ENCODE measurements around the gene LGALS12.

Gene LGALS12

GRCh38 chr11:63505857-63506528 is at the start of gene LGALS12:
LGALS12 (plus strand) TSS chr11:63506084; CDS start chr11:63506459, 375 bp downstream.
- DNase-seq (ENCODE audit: low read depth): no peak

GRCh38 chr11:63459586-63459985 is 46.3 kb upstream of the LGALS12 start:
- no peak for DNase-seq (ENCODE audit: low read depth)

- no peak for DNase-seq (ENCODE audit: low read depth)
Observed at GRCh38 chr11:63462137-63462536, 43.7 kb upstream of the LGALS12 start.

DNA sequence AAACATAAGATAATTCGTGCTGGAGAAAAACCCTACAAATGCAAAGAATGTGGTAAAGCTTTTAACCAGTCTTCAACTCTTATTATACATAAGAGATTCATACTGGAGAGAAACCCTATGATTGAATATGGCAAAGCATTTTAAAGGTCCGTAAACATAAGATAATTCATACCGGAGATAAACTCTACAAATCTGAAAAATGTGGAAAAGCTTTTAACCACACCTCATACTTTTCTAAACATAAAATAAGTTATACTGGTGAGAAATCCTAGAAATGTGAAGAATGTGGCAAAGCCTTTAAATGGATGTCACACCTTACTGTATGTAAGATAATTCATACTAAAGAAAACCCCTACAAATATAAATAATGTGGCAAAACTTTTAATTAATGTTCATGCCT is 35.6 kb upstream of the LGALS12 start:
- no peak for DNase-seq (ENCODE audit: low read depth)

- DNase-seq (ENCODE audit: low read depth): no peak
Observed at GRCh38 chr11:63472372-63472771, 33.5 kb upstream of the LGALS12 start.

- no peak for DNase-seq (ENCODE audit: low read depth)
Observed at GRCh38 chr11:63476618-63477017, 29.3 kb upstream of the LGALS12 start.

- peak; percentile 8 for DNase-seq (ENCODE audit: low read depth)
Observed at GRCh38 chr11:63478896-63479295, 27.0 kb upstream of the LGALS12 start.

- no peak for DNase-seq (ENCODE audit: low read depth)
Observed at GRCh38 chr11:63480039-63480438, 25.8 kb upstream of the LGALS12 start.

DNA sequence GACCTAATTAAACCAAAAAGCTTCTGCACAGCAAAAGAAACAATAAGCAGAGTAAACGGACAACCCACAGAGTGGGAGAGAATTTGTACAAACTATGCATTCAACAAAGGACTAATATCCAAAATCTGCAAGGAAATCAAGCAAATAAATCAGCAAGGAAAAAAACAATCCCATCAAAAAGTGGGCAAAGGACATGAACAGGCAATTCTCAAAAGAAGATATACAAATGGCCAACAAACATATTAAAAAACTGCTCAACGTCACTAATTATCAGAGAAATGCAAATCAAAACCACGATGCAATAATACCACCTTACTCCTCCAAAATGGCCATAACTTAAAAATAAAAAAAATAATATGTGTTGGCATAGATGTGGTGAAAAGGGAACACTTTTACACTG is 20.1 kb upstream of the LGALS12 start:
- DNase-seq (ENCODE audit: low read depth): no peak

DNA sequence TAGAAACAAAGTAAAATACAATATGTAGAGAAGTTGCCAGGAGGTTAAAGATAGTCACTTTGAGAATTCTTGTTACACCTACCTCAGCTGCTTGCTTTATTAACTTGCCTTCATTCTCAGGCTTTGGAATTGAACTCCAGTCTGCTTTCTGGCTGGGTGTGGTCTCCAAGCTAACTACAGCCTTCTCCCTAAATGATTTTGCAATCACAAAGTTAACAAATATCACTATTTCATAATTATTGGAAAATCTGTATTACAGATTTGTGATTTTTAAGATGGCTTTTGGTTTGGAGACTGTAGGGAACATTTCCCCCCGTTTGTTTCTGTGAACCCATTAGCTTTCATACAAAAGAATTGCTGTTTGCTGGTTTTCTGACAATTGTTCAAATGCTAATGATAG is 17.1 kb upstream of the LGALS12 start:
- DNase-seq (ENCODE audit: low read depth): no peak

- no peak for DNase-seq (ENCODE audit: low read depth)
Observed at GRCh38 chr11:63489879-63490278, 16.0 kb upstream of the LGALS12 start.

GRCh38 chr11:63490551-63491239 is 15.2 kb upstream of the LGALS12 start, which contains the start of gene PLAAT5:
PLAAT5 (minus strand) TSS chr11:63491167; CDS start chr11:63491034, 133 bp downstream.
- DNase-seq (ENCODE audit: low read depth): no peak

DNA sequence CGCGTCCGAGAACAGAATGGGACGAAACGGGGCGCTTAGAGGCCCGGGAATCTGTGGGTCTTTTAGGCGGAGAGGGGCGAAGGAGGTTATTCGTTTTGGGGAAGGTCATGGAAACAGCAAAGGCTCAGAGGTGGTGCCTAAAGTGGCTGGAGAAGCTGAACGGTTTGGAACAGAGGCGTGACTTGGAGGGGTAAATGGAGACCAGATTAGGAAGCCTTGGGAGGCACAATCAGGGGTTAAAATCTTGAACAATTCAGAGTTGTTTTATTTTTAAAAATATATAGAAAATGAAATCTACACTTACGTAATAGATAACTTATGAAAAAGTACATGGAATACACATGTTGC is 14.7 kb upstream of the LGALS12 start:
- no peak for DNase-seq (ENCODE audit: low read depth)

DNA sequence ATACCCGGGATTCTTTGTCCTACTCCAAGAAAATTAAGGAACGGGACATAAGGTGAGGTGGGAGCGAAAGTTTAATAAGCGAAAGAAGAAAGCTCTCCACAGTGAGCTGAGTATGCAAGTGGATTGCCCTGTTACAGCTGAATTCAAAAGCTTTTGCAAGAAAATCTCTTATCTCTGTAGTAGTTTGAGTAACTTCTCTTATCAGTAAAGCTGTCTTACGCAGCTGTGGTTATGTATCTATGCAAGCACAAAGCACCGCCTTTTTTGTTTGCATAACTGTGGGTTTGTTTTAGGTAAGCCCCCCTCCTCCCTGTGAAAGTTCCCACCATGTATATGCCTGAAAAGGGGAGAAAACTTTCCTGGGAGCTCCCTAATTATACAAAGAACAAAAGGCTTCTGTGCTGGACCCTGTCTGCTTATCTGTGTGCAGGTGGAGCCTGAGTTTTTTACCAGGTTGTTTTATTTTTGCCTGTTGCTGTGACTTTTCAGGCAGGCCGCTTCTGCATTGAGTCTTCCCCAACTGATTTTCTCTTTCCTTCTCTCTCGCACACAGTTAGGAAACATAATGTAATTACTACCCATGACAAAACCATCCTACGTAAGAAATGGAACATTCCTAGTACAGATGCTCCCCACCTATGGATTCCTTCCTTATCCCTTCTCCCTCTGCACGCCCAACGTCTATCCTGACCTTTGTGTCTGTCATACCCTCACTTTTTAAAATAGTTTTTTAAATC is 14.1 kb upstream of the LGALS12 start:
- no peak for DNase-seq (ENCODE audit: low read depth)

DNA sequence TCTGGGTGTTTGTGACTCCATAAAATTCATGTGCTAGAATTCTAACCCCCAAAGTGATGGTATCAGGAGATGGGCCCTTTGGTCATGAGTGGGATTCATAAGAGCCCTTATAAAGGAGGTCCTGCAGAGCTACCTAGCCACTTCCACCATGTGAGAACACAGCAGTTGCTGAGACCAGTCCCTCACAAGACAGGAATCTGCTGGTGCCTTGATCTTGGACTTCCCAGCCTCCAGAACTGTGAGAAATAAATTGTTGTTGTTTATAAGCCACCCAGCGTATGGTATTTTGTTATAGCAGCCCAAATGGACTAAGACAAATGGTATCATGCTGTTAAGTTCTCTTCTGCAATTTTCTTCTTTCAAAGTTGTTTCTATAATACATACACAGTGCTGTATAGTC is 13.4 kb upstream of the LGALS12 start:
- DNase-seq (ENCODE audit: low read depth): no peak

DNA sequence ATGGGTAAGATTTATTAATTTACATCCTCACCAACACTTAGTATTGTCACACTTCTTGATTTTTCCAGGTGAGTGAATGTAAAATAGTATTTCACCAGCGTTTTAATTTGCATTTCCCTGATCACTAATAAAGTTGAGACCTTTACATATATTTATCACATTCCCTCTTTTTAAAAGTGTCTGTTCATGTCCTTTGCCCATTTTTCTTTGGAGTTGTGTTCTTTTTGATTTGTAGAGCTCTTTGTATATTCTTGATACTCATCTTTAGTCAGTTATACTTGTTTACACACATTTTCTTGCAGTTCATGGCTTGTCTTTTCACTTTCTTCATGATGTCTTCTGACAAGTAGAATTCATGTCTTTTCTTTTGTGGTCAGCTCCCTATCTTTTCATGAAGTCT is 12.8 kb upstream of the LGALS12 start:
- DNase-seq (ENCODE audit: low read depth): no peak

DNA sequence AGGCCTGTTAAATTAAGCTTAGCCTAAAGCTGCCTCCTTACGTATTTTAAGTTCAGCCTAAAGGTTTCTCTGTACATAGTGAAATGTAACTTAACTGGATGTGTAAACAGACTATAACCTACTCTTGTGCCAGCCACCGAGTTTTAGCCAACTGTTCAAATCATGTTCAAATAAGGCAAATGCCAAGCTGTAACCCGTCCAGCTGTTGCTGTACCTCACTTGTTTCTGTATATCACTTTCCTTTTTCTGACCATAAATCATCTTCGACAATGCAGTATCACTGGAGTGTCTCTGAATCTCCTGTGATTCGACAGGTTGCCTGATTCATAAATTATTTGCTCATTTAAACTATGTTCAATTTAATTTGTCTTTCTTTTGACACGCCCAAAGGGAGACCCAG is 10.9 kb upstream of the LGALS12 start:
- no peak for DNase-seq (ENCODE audit: low read depth)

- no peak for DNase-seq (ENCODE audit: low read depth)
Observed at GRCh38 chr11:63499874-63500273, 6.0 kb upstream of the LGALS12 start.

- DNase-seq (ENCODE audit: low read depth): no peak
Observed at GRCh38 chr11:63501236-63501635, 4.6 kb upstream of the LGALS12 start.

GRCh38 chr11:63502252-63502820 is 3.5 kb upstream of the LGALS12 start:
- DNase-seq (ENCODE audit: low read depth): no peak

- no peak for DNase-seq (ENCODE audit: low read depth)
Observed at GRCh38 chr11:63503492-63503891, 2.4 kb upstream of the LGALS12 start.

DNA sequence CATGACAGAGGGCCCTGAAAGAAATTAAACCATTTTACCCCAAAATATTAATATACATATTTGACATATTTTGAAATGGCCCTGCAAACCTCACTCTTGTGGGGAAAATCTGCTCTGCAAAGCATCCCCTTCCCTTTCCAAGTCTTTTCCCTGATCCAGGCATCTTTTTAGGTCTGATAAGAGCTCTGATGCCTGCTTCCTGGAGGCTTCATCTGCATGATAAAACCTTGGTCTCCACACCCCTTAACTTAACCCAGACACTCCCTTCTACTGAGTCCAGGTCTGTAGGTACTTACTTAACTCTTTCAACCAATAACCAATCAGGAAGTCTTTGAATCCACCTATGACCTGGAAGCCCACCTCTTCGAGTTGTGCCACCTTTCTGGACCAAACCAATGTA is 1.8 kb upstream of the LGALS12 start:
- no peak for DNase-seq (ENCODE audit: low read depth)

Measured in activated T-cell treated with anti-CD3 and anti-CD28 coated beads for 48 hours (primary cell).